ENCODE measurements around the gene XPNPEP2.

DNA sequence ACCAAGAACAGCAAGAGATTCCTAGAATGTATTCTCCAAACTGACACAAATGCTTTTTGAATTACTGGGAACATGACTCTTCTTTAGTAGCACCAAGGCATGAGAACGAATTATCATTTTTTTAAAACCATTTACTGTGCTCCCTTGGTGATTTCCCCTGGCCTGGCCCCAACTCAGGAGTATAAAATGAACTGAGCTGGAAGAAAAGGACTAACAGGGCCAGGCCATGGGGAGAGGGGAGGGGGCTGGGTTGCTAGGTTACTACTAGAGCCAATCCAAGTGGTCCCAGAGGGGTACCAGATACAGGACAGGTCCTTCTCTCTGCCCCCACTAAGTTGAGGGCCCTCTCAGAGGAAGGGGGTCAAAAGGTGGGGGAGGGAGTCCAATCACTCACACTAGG, 64.1 kb downstream of the XPNPEP2 start:
- TF ChIP-seq, protein P1, sequence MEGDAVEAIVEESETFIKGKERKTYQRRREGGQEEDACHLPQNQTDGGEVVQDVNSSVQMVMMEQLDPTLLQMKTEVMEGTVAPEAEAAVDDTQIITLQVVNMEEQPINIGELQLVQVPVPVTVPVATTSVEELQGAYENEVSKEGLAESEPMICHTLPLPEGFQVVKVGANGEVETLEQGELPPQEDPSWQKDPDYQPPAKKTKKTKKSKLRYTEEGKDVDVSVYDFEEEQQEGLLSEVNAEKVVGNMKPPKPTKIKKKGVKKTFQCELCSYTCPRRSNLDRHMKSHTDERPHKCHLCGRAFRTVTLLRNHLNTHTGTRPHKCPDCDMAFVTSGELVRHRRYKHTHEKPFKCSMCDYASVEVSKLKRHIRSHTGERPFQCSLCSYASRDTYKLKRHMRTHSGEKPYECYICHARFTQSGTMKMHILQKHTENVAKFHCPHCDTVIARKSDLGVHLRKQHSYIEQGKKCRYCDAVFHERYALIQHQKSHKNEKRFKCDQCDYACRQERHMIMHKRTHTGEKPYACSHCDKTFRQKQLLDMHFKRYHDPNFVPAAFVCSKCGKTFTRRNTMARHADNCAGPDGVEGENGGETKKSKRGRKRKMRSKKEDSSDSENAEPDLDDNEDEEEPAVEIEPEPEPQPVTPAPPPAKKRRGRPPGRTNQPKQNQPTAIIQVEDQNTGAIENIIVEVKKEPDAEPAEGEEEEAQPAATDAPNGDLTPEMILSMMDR (IDR thresholded peaks at IDR 0.05; ENCODE audit: low read depth, low read length), result no peak
- TF ChIP-seq POLR2A (IDR thresholded peaks at IDR 0.05; ENCODE audit: extremely low read depth, insufficient read length), result no peak
- TF ChIP-seq, protein P2, sequence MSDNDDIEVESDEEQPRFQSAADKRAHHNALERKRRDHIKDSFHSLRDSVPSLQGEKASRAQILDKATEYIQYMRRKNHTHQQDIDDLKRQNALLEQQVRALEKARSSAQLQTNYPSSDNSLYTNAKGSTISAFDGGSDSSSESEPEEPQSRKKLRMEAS (IDR thresholded peaks at IDR 0.05; ENCODE audit: low read depth, low read length), result no peak

Measured in NB4 (cell line).